IMR-90 (cell line): ENCODE measurements around the gene DGAT2. TPM values are rescaled to one million over a fixed set of nuclear protein-coding genes. Genes with fewer than 3 reads are reported as not detected.

Experiments used
- ATAC-seq: fragments of 200-7000 bp; cut with Tn5 transposase; 2 replicates; pipeline ENCODE4 v1.9.1; 2020; ENCODE audit warnings: low read depth, mild to moderate bottlenecking, moderate library complexity
- BruUV-seq: library from RNA; stranded (reverse); fragments of 400-500 nt; replicated peaks from 2 replicates; lab custom pipeline; 2021; lab: Mats Ljungman, UMichigan
- CTCF ChIA-PET: fragments of 300-600 bp; formaldehyde crosslinking; extraction: SDS; loops from one replicate; lab custom pipeline; 2021; ENCODE audit warnings: antibody characterized with exemption; lab: Yijun Ruan, JAX
- POLR2A ChIA-PET: fragments of 300-600 bp; sonication (Branson Sonifier 250); formaldehyde crosslinking; loops from one replicate; lab custom pipeline; 2022; ENCODE audit warnings: antibody characterized with exemption; ENCODE audit not compliant: unreplicated experiment; lab: Charles Lee
- DNase-seq: peaks from one replicate; pipeline ENCODE4 v3.0.0; 2013
- H2AFZ ChIP-seq: replicated peaks from 2 replicates; pipeline ENCODE3; 2013; ENCODE audit warnings: low read length, mild to moderate bottlenecking; ENCODE audit not compliant: poor library complexity
- H2AK5ac ChIP-seq: 2 replicates; pipeline ENCODE4 v1.6.1; 2013; ENCODE audit warnings: low read depth, low read length, inconsistent platforms
- H2AK9ac ChIP-seq: replicated peaks from 2 replicates; pipeline ENCODE3; 2013; ENCODE audit warnings: mild to moderate bottlenecking, low read depth, low read length, moderate library complexity; ENCODE audit not compliant: poor library complexity
- H2BK120ac ChIP-seq: 2 replicates; pipeline ENCODE4 v1.6.1; 2013; ENCODE audit warnings: low read depth, low read length, inconsistent platforms
- H2BK15ac ChIP-seq: 3 replicates; pipeline ENCODE4 v1.6.1; 2013; ENCODE audit warnings: low read depth, low read length, inconsistent platforms
- H2BK20ac ChIP-seq: 2 replicates; pipeline ENCODE4 v1.6.1; 2013; ENCODE audit warnings: low read depth, mild to moderate bottlenecking, inconsistent platforms, low read length, moderate library complexity
- H2BK5ac ChIP-seq: 2 replicates; pipeline ENCODE4 v1.6.1; 2013; ENCODE audit warnings: mild to moderate bottlenecking, low read depth, low read length, inconsistent platforms; ENCODE audit not compliant: poor library complexity, severe bottlenecking
- H3K14ac ChIP-seq: replicated peaks from 2 replicates; pipeline ENCODE4 v1.6.1; 2013; ENCODE audit warnings: low read depth, low read length, inconsistent platforms
- H3K18ac ChIP-seq: 2 replicates; pipeline ENCODE4 v1.6.1; 2013; ENCODE audit warnings: low read depth, low read length, control low read depth
- H3K23ac ChIP-seq: 2 replicates; pipeline ENCODE4 v1.6.1; 2013; ENCODE audit warnings: low read depth, low read length, inconsistent platforms
- H3K27ac ChIP-seq: 2 replicates; pipeline ENCODE4 v1.5.1; 2013; ENCODE audit warnings: mild to moderate bottlenecking, control low read depth, low read length; ENCODE audit not compliant: insufficient read depth
- H3K27me3 ChIP-seq: 2 replicates; pipeline ENCODE4 v1.6.1; 2013; ENCODE audit warnings: low read length; ENCODE audit not compliant: control insufficient read depth, insufficient read depth
- H3K36me3 ChIP-seq: 2 replicates; pipeline ENCODE4 v1.6.1; 2013; ENCODE audit warnings: low read length, mixed read lengths; ENCODE audit not compliant: control insufficient read depth, insufficient read depth
- H3K4ac ChIP-seq: 2 replicates; pipeline ENCODE4 v1.6.1; 2013; ENCODE audit warnings: low read depth, low read length, inconsistent platforms
- H3K4me1 ChIP-seq: 2 replicates; pipeline ENCODE4 v1.6.1; 2013; ENCODE audit warnings: low read length, mixed read lengths; ENCODE audit not compliant: control insufficient read depth, insufficient read depth
- H3K4me2 ChIP-seq: 2 replicates; pipeline ENCODE4 v1.6.1; 2013; ENCODE audit warnings: low read depth, mild to moderate bottlenecking, control low read depth, low read length, moderate library complexity
- H3K4me3 ChIP-seq: 2 replicates; pipeline ENCODE4 v1.5.1; 2013; ENCODE audit warnings: low read depth, mild to moderate bottlenecking, control low read depth, low read length, moderate library complexity; ENCODE audit not compliant: insufficient read depth
- H3K56ac ChIP-seq: 2 replicates; pipeline ENCODE4 v1.6.1; 2013; ENCODE audit warnings: low read length, inconsistent platforms; ENCODE audit not compliant: insufficient read depth; ENCODE audit errors: extremely low read depth
- H3K79me1 ChIP-seq, 2 experiments: 2 replicates each; pipeline ENCODE4 v1.6.1; 2013; ENCODE audit warnings: low read length in 2 of 2, inconsistent platforms in 1 of 2, low read depth in 1 of 2
- H3K9ac ChIP-seq: 2 replicates; pipeline ENCODE4 v1.6.1; 2013; ENCODE audit warnings: low read depth, low read length, control low read depth
- H3K9me1 ChIP-seq: 2 replicates; pipeline ENCODE4 v1.6.1; 2013; ENCODE audit warnings: low read length, inconsistent platforms; ENCODE audit not compliant: insufficient read depth
- H3K9me3 ChIP-seq: 2 replicates; pipeline ENCODE4 v1.6.1; 2013; ENCODE audit warnings: low read length; ENCODE audit not compliant: control insufficient read depth, insufficient read depth
- H4K20me1 ChIP-seq: 2 replicates; pipeline ENCODE4 v1.6.1; 2013; ENCODE audit warnings: low read length, inconsistent platforms; ENCODE audit not compliant: insufficient read depth
- H4K5ac ChIP-seq: 2 replicates; pipeline ENCODE4 v1.6.1; 2013; ENCODE audit warnings: mild to moderate bottlenecking, low read depth, low read length, control low read depth
- H4K8ac ChIP-seq, 2 experiments: 2 replicates each; pipeline ENCODE4 v1.6.1; 2013; ENCODE audit warnings: low read depth in 2 of 2, low read length in 2 of 2, control low read depth in 1 of 2, inconsistent platforms in 1 of 2
- H4K91ac ChIP-seq: 2 replicates; pipeline ENCODE4 v1.6.1; 2013; ENCODE audit warnings: low read depth, low read length, inconsistent platforms; ENCODE audit not compliant: insufficient read depth
- CTCF ChIP-seq: conservative IDR thresholded peaks from 2 replicates; pipeline ENCODE4 v1.5.1; 2012; ENCODE audit warnings: mild to moderate bottlenecking, low read depth, low read length, improper control_type of control experiment
- MAFK ChIP-seq: IDR thresholded peaks from 2 replicates; pipeline ENCODE4 v1.6.1; 2012; ENCODE audit warnings: low read depth, low read length, improper control_type of control experiment
- POLR2A ChIP-seq: IDR thresholded peaks from 2 replicates; pipeline ENCODE4 v1.6.1; 2012; ENCODE audit warnings: mild to moderate bottlenecking, low read depth, low read length
- RAD21 ChIP-seq: IDR thresholded peaks from 2 replicates; pipeline ENCODE4 v1.6.1; 2012; ENCODE audit warnings: low read length, improper control_type of control experiment
- WGBS, 2 experiments: methylation state at CpG; one replicate each; pipeline versions ENCODE4 v1.1.5 to v1.1.7; 2013; ENCODE audit warnings: missing lambda C conversion rate in 2 of 2; ENCODE audit not compliant: insufficient read length in 1 of 2; ENCODE audit errors: extremely low coverage in 2 of 2; 5-methylcytosine and 5-hydroxymethylcytosine counted together
- dilution Hi-C: fragments of 300-500 bp; cut with HindIII; formaldehyde crosslinking; loops from one replicate; pipeline ENCODE4 v1.14.3; 2018; ENCODE audit warnings: low sequenced_read_pairs; ENCODE audit not compliant: unreplicated experiment
- in situ Hi-C: fragments of 300-500 bp; cut with MboI; formaldehyde crosslinking; loops from 3 replicates; pipeline ENCODE4 v1.14.3; 2019; ENCODE audit warnings: low sequenced_read_pairs, inconsistent platforms, mixed read lengths
- intact Hi-C: fragments of 100-400 bp; cut with micrococcal nuclease; formaldehyde crosslinking; loops from 2 replicates; pipeline ENCODE4 v1.10.0; 2022
- polyA plus RNA-seq, 3 experiments: library from polyadenylated mRNA; depleted of rRNA; stranded (reverse); fragments of >200 nt; gene quantifications; 2 replicates each; pipeline ENCODE4 v1.2.3, GENCODE V29; 2012; ENCODE audit warnings: low replicate concordance in 1 of 3
- total RNA-seq: library from RNA; depleted of rRNA; stranded (reverse); fragments of >200 nt; gene quantifications from 2 replicates; pipeline ENCODE4 v1.2.3, GENCODE V29; 2012

Gene DGAT2
- total and polyA plus RNA-seq, 2 of the 4 experiments (the other 2 are of a cell fraction), result 2.3 to 2.4 TPM

GRCh38 chr11:75809991-75810390, 41.4 kb downstream of the DGAT2 start:
- intact Hi-C loops, result no loop called here

More at GRCh38 chr11:75809991-75810390, 41.4 kb downstream of the DGAT2 start:
- Histone ChIP-seq H2BK120ac (no peak overlapping the region), H3K4me1 (no peaks in the 10 kb centered on the region), H3K4ac (no peak overlapping the region), H3K18ac (no peak overlapping the region), H3K56ac (no peak overlapping the region), H3K79me1 (0 out of 4 replicates have a peak, but pooled peaks cover 0 to 3% of the 10 kb centered on the region in 2 experiments), H4K5ac (no peak overlapping the region), H4K91ac (no peak overlapping the region), H2AK9ac (peak overlapping the region; percentile 21), H3K9me1 (no peaks in the 10 kb centered on the region), H2BK5ac (no peak overlapping the region), H3K9ac (no peak overlapping the region), H4K8ac (no peak overlapping the region), H3K9me3 (no peaks in the 10 kb centered on the region), H2BK15ac (no peak overlapping the region), H3K27me3 (peaks cover 7% of the 10 kb centered on the region; the same call in 1 of the 2 replicates), H2AK5ac (no peak overlapping the region), H2BK20ac (no peak overlapping the region), H3K4me3 (no peak overlapping the region), H3K4me2 (no peak overlapping the region), H4K20me1 (no peaks in the 10 kb centered on the region), H3K36me3 (no peaks in the 10 kb centered on the region), H3K14ac (no peak overlapping the region), H3K23ac (no peak overlapping the region), H3K27ac (no peak overlapping the region), H2AFZ (no peak overlapping the region)
- CTCF ChIA-PET, result no interaction called here
- WGBS, 2 experiments, result no CpG with 5 or more reads among the region's 2 CpGs
- in situ Hi-C loops (loop anchor here (10.0 kb wide), 1 partner anchor 505 kb away; no protein-coding TSS in a partner anchor), dilution Hi-C loops (no loop called here)
- no TSS peak for BruUV-seq
- DNase-seq, result no peak
- ATAC-seq, result no peak
- TF ChIP-seq RAD21 (no peak), MAFK (no peak), POLR2A (no peak), CTCF (no peak)
- POLR2A ChIA-PET, result no interaction called here
